ENCODE data around the gene SEL1L3.
A peak's percentile ranks its signal among the peaks of the same experiment; 100 is the strongest.

SEL1L3 gene

GRCh38 chr4:25786497-25787065 is 76.2 kb downstream of the SEL1L3 start:
- no peak for DNase-seq

- no peak for DNase-seq
Measured at GRCh38 chr4:25783943-25784342, 78.8 kb downstream of the SEL1L3 start.

GRCh38 chr4:25783126-25783525 is 79.7 kb downstream of the SEL1L3 start:
- no peak for DNase-seq

DNA sequence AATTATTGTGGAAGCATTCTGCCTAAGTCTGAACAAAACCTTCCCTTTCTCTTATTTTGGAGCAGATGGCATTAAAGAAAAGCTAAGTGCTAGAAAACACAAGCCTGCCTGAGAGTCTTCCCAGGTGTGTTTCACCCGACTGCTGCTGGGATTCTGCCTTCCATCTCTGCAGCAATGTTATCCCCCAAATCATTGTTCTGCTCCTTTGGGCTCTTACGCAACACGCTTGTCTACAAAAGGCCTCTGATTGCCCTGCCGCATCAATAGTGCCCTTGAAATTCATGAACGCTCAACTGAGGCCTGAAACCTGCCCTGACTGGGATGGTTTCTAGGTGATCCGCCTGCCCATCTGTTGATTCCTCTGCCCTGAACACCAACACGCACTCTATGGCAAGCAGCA is 80.3 kb downstream of the SEL1L3 start:
- DNase-seq: no peak

DNA sequence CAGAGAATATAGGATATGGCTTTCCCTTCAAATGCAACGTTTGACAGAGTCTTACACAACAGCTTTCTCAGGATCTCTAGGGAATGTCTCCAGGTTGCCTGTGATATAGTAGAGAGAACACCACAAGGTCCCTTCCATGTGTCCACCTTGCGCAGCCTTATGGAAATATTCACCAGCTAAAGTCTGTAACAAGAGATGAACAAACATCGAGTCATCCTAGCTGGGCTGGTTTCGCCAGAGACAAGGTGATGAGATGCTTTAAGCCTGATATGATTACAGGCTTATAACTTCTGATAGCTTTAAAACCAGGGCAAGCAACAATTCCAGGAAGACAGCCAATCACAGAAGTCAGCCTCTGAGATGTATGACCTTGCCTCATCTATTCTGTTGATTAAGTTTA is 83.8 kb downstream of the SEL1L3 start:
- DNase-seq: no peak

DNA sequence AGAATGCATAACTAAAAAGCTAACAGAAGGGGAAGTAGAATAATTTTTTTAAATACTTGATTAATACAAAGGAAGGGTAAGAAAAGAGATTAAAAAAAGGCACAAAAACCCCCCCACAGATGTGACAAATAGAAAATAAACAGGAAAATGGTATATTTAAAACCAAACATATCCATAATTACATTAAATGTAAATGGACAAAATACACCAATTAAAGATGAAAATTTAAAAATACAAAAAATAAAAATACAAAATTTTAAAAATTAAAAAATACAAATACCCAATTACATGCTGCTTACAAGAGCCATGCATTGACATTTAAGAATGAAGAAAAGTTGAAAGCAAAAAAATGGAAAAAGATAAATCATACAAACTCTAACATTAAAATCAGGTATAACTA is 86.0 kb downstream of the SEL1L3 start:
- no peak for DNase-seq

GRCh38 chr4:25775166-25775565 is 87.6 kb downstream of the SEL1L3 start:
- DNase-seq: no peak

GRCh38 chr4:25773358-25773757 is 89.4 kb downstream of the SEL1L3 start:
- DNase-seq: no peak

GRCh38 chr4:25771672-25772071 is 91.1 kb downstream of the SEL1L3 start:
- no peak for DNase-seq

DNA sequence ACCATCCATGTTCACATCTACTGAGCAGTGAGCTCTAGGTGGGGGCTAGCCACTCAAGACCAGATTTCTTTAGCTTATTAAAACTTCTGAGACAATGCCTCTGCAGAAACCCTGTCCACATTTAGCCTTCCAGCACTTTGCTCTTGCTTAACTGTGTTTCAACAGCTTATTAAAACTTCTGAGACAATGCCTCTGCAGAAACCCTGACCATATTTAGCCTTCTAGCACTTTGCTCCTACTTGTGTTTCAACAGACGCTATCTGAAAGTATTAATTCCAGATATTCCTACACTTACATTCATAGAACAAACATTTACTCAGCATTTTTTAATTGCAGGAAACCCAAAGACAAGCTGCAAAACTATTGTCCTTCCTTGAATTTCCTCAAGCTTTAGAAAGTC is 91.9 kb downstream of the SEL1L3 start:
- no peak for DNase-seq

DNA sequence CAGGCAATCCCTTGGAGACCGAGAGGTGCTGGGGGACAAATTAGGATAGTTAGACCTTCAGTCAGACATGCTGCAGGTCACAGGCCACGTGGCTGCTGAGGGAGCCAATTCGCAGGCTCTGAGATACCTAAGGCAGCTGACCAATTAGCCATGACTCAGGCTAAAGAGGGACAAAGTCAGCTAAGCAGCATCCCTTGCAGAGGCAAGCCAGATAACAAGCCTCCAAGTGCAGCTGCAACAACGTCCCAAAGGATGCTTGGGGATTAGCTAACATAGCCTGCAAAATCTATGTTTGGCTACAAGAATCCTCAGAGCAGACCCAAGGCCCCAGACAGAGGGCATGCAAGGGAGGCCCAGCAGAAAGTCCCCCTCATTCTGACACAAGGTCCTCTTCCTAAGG is 93.5 kb downstream of the SEL1L3 start:
- no peak for DNase-seq

DNA sequence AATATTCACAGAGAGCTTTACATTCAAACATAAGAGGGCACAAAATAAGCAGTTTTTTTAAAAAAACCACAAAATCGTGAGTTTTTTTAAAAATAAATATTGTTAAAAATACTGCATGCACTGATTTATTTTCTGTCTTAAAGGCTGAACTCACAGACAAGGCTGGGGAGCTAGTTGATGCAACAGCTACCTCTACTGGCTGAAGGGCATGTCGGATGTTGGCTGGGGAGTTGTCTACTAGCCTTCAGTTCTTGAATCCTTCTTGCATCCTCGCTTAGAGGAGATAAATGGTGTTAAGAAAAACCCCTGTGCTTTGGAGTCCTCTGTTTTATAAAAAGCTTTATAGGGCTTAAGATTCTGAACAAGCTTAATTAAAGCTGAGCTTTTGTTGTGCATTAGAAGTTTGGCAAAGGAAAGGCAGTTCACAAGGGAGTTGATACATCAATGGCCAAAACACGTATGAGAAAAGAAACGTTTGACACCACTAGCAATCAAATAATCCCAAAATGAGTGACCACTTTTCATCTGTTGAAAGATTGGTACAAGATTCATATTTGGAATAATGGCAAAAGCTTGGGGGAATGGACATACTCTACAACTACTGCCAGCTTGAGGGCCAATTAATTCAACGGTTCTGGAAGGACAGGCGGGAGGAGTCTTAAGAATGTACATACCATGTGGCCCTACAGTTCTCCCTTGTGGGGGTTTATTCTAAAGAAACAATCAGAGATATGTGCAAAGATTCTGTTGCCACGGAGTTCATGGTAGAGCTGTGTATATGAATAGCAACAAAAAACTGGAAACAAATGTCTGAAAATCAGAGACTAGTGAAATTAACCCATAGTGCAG is 94.7 kb downstream of the SEL1L3 start:
- peak; percentile 24 to 48 for DNase-seq

DNA sequence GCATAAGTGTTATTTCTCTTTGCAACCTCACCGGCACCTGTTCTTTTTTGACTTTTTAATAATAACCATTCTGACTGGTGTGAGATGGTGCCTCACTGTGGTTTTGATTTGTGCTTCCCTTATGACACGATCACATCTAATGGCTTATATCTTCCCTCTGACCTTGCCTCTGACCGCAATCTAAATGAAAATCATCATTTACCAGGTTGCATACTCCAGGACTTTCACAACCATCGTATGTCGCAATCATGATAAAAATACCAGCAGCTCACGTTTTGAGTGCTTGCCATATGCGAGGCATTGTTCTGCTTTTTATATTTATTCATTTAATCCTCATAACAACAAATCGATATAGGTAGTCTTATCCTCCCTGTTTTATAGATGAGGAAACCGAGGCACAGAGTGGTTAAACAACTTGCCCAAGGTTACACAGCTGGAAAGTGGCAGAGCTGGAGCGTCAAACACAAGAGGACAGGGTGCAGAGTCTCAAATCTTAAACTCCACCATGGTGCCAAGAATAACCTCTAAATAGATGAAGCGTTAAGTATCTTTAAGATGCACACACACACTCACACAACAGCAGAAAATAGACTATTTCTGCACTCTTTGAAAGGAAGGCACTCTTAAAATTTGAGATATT is 102.2 kb downstream of the SEL1L3 start:
- no peak for DNase-seq

DNA sequence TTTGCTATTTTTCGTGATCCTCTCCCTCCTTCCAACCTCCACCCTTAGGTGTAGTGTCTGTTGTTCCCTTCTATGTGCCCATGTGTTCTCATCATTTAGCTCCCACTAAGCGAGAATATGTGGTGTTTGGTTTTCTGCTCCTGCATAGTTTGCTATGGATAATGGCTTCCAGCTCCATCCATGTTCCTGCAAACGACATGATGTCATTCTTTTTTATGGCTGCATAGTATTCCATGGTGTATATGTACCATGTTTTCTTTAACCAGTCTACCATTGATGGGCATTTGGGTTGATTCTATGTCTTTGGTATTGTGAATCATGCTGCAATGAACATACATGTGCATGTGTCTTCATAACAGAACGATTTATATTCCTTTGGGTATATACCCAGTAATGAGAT is 102.7 kb downstream of the SEL1L3 start:
- DNase-seq: no peak

- no peak for DNase-seq
Measured at GRCh38 chr4:25759101-25759500, 103.7 kb downstream of the SEL1L3 start.

- DNase-seq: no peak
Measured at GRCh38 chr4:25757452-25757851, 105.3 kb downstream of the SEL1L3 start.

DNA sequence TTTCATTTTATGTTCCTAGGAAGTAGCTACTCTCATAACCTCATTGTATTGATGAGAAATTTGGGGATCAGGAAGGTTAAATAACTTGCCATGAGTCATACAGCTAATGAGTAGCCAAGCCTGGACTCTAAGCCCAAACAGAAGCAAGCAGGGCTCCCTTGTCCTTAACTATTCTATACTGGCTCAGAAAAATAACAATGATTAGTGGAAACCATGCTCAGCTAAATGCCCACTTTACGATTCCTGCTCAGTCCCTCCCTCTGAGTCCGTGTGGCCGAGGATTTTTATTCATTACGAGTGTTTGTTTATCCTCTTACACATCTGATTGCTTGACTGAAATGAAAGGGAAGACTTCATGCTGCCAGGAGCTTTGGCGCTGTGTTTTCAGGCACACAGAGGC is 106.3 kb downstream of the SEL1L3 start:
- DNase-seq: no peak

GRCh38 chr4:25755911-25756310 is 106.9 kb downstream of the SEL1L3 start:
- DNase-seq: no peak

- no peak for DNase-seq
Measured at GRCh38 chr4:25753239-25753638, 109.5 kb downstream of the SEL1L3 start.

- DNase-seq: no peak
Measured at GRCh38 chr4:25750874-25751273, 111.9 kb downstream of the SEL1L3 start.

DNA sequence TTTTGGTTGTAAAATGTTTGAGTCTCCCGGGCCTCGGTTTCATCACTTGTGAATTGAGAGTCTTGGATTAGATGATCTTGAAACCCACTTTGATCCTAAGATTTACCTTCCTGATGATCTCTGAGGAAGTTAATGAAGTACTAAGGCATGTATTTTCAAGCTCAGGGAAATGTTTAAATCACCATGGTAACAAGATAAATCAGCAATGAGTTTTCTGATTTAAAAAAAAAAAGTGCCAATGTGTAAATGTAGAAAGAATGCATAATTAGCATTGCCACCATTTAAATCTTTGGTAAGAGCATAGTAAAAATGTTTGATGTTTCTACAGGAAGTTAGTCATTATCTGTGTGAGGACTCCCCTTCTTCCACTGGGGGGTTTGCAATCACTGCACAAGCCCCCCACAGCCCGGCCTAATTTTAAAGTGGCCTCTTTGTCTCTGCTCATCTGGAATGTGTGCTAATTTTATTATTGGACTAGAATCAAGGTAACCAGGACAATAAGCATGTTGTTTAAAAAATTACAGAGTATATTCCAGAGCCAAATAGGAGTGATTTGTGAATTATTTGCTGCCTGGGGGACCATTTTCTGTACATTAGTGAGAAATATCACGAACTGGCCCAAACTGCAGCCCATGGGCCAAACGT is 113.5 kb downstream of the SEL1L3 start:
- no peak for DNase-seq

DNA sequence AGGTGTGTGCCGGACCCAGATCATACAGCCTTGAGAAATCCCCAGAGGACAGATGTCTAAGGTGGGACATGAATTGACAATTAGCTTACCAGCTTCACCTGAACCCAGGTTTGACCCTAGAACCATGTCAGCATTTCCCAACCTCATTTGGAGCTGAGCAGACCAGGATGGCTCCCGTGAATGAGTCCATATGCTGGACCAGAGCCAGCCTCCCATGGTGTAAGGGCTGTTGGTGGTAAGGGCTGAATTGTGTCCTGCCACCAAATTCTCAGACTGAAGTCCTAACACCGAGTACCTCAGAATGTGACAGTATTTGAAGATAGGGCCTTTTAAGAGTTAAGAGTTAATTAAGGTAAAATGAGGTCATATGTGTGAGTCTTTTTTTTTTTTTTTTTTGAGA is 118.8 kb downstream of the SEL1L3 start:
- DNase-seq: no peak

DNA sequence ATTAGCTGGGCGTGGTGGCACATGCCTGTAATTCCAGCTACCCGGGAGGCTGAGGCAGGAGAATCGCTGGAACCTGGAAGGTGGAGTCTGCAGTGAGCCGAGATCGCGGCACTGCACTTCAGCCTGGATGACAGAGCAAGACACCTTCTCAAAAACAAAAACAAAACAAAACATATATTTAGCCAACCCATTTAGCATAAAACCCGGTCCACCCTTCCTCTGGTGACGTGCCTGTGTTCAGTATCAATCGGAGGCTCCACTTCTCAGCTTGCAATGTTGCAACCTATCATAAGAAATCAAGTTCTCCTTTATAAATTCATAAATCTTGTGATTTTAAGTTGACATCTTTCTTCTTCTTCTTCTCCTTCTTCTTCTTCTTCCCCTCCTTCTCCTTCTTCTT is 133.2 kb downstream of the SEL1L3 start:
- DNase-seq: no peak

- DNase-seq: no peak
Measured at GRCh38 chr4:25728886-25729285, 133.9 kb downstream of the SEL1L3 start.

All from NCI-H1930 (cell line).